Left lobe of liver (tissue), 2 donors: ENCODE data around the gene ZNF785. TPM values are rescaled to one million over a fixed set of nuclear protein-coding genes. Genes with fewer than 3 reads are reported as not detected.
"Not testable (repeated sequence)": the region's sequence is repeated elsewhere in the genome, so short reads cannot be mapped to it uniquely, and the experiment has no call there.

Experiments
- ATAC-seq: fragments of 200-7000 bp; cut with Tn5 transposase; one replicate; pipeline ENCODE4 v1.9.1; 2020; ENCODE audit warnings: mild to moderate bottlenecking, moderate library complexity
- DNase-seq: peaks from one replicate; pipeline ENCODE4 v3.0.0-alpha.2; 2020; ENCODE audit warnings: low spot score
- total RNA-seq: library from RNA; stranded (reverse); gene quantifications from one replicate; pipeline ENCODE4 v1.2.1, GENCODE V29; 2021
- donor health status: DM: no; HTN: no; CAD: no; lungs with moderate emphysema.
- donor health status: DM: no; HTN: yes; CAD: no.

The ZNF785 gene
- total RNA-seq, 1 donor from 2014 or later = 11.8 TPM

- ATAC-seq (no peak), DNase-seq (no peak)
Measured at GRCh38 chr16:30541502-30542329, 43.8 kb downstream of the ZNF785 start.

GRCh38 chr16:30540916-30541464, 44.5 kb downstream of the ZNF785 start:
- DNase-seq, ATAC-seq: not testable (repeated sequence)

- not testable (repeated sequence) for ATAC-seq, DNase-seq
Measured at GRCh38 chr16:30539986-30540526, 45.4 kb downstream of the ZNF785 start.

- no peak for ATAC-seq
- no peak for DNase-seq
Measured at GRCh38 chr16:30539000-30539964, 46.2 kb downstream of the ZNF785 start.

GRCh38 chr16:30536391-30537024, 49.0 kb downstream of the ZNF785 start:
- not testable (repeated sequence) for DNase-seq, ATAC-seq

- DNase-seq (peak; percentile 73), ATAC-seq (peak; percentile 79)
Measured at GRCh38 chr16:30535777-30536190, 49.7 kb downstream of the ZNF785 start.

GRCh38 chr16:30535106-30535776, 50.3 kb downstream of the ZNF785 start:
- ATAC-seq = peak; percentile 7
- DNase-seq = no peak

- DNase-seq (peak; percentile 96), ATAC-seq (peak; percentile 86)
Measured at GRCh38 chr16:30534368-30535105, 51.0 kb downstream of the ZNF785 start, which contains the start of gene ZNF747. ZNF747 (minus strand) TSS chr16:30534858; CDS start chr16:30534679, 179 bp downstream.

GRCh38 chr16:30533748-30534367, 51.6 kb downstream of the ZNF785 start:
- ATAC-seq (peak; percentile 2), DNase-seq (no peak)

- DNase-seq (no peak), ATAC-seq (peak; percentile 7)
Measured at GRCh38 chr16:30533146-30533522, 52.4 kb downstream of the ZNF785 start.

- DNase-seq = no peak
Measured at GRCh38 chr16:30532285-30533145, 53.0 kb downstream of the ZNF785 start.

More at GRCh38 chr16:30532285-30533145, 53.0 kb downstream of the ZNF785 start:
- ATAC-seq = no peak

Other genes with a start within 250 kb of the ZNF785 start
- 15.4 TPM for gene CD2BP2, start 230.4 kb downstream of the ZNF785 start, total RNA-seq
- gene TBC1D10B, start 215.2 kb downstream of the ZNF785 start, total RNA-seq = 14.1 TPM
- gene MYL11, start 210.9 kb downstream of the ZNF785 start, total RNA-seq = not detected
- 1.4 TPM for gene SEPTIN1, start 203.1 kb downstream of the ZNF785 start, total RNA-seq
- 5.4 TPM for gene ZNF48, start 190.3 kb downstream of the ZNF785 start, total RNA-seq
- gene ZNF771, start 178.1 kb downstream of the ZNF785 start, total RNA-seq = 13.5 TPM
- gene DCTPP1, start 155.7 kb downstream of the ZNF785 start, total RNA-seq = 11.1 TPM
- gene SEPHS2, start 139.8 kb downstream of the ZNF785 start, total RNA-seq = 199 TPM
- 11.0 TPM for gene ITGAL, start 113.0 kb downstream of the ZNF785 start, total RNA-seq
- gene ZNF768, start 59.1 kb downstream of the ZNF785 start, total RNA-seq = 21.7 TPM
- 7.1 TPM for gene ZNF747, start 50.8 kb downstream of the ZNF785 start, total RNA-seq
- 6.3 TPM for gene ZNF764, start 27.3 kb downstream of the ZNF785 start, total RNA-seq
- 8.8 TPM for gene ZNF688, start 14.0 kb downstream of the ZNF785 start, total RNA-seq
- gene ZNF689, start 24.7 kb upstream of the ZNF785 start, total RNA-seq = 4.9 TPM
- gene PRR14, start 65.3 kb upstream of the ZNF785 start, total RNA-seq = 24.2 TPM
- 22.7 TPM for gene FBRS, start 72.7 kb upstream of the ZNF785 start, total RNA-seq
- gene SRCAP, start 113.5 kb upstream of the ZNF785 start, total RNA-seq = 27.7 TPM
- 23.0 TPM for gene PHKG2, start 162.7 kb upstream of the ZNF785 start, total RNA-seq
- 0.40 TPM for gene CFAP119, start 176.4 kb upstream of the ZNF785 start, total RNA-seq
- gene RNF40, start 176.6 kb upstream of the ZNF785 start, total RNA-seq = 35.7 TPM
- 4.6 TPM for gene ZNF629, start 201.5 kb upstream of the ZNF785 start, total RNA-seq